ENCODE measurements around the gene CEP120. TPM values are rescaled to one million over a fixed set of nuclear protein-coding genes. Genes with fewer than 3 reads are reported as not detected.

The CEP120 gene
- total RNA-seq, 2 donors from 2014 or later = 19.9 to 23.5 TPM

DNA sequence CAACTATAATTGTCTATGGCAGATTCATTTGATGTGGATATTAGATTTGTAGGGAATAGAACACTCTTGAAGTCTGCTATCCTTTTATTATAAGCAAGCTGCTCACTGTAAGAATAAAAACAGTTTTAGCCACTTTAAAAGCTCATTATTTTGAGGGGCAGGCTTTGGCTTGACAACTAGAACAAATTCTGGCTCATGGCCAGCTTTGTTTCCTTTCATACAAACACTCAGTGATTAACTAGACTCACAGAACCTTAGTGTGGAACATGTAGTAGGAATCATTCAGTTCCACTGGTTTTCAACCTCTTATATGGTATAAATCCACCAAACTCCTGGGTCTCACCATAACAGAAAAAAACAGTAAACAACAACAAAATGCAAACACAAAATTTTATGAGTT, 27.4 kb upstream of the CEP120 start:
- peak overlapping the region; percentile 82 for H3K27ac ChIP-seq (ENCODE audit: low read depth, low read length)

GRCh38 chr5:123450114-123450513, 26.9 kb upstream of the CEP120 start:
- Histone ChIP-seq H3K27ac (ENCODE audit: low read depth, low read length) (no peak overlapping the region), H3K36me3 (ENCODE audit: control insufficient read depth, insufficient read depth, low read length) (no peaks in the 10 kb centered on the region), H3K4me3 (ENCODE audit: low read length) (no peak overlapping the region), H3K27me3 (ENCODE audit: control insufficient read depth, insufficient read depth, low read length, poor library complexity, severe bottlenecking) (no peaks in the 10 kb centered on the region), H3K9me3 (ENCODE audit: control insufficient read depth, low read length) (no peaks in the 10 kb centered on the region), H3K4me1 (ENCODE audit: control insufficient read depth, insufficient read depth, low read length) (no peaks in the 10 kb centered on the region), H3K9ac (ENCODE audit: extremely low read depth, low read length, poor library complexity, severe bottlenecking) (no peak overlapping the region)
- no peak for TF ChIP-seq CTCF (conservative IDR thresholded peaks at IDR 0.05)
- Mint-ChIP-seq H3K27me3 (ENCODE audit: insufficient read depth) (no peaks in the 10 kb centered on the region), H3K4me3 (no peak overlapping the region), H3K9me3 (no peaks in the 10 kb centered on the region), H3K4me1 (peaks cover 5% of the 10 kb centered on the region), H3K27ac (no peak overlapping the region), H3K36me3 (ENCODE audit: low read depth) (no peaks in the 10 kb centered on the region)
- WGBS, 2 experiments (ENCODE audit: insufficient coverage in 1 of 2, insufficient read length in 1 of 2) = 100% methylated on average over 1 of the region's 1 CpG; no CpG with 5 or more reads in 1 of the 2 experiments
- no peak for DNase-seq

More for the DNA sequence above, 27.4 kb upstream of the CEP120 start:
- Histone ChIP-seq H3K9me3 (ENCODE audit: control insufficient read depth, low read length) (no peaks in the 10 kb centered on the region), H3K4me1 (ENCODE audit: control insufficient read depth, insufficient read depth, low read length) (no peaks in the 10 kb centered on the region), H3K4me3 (ENCODE audit: low read length) (no peak overlapping the region), H3K27me3 (ENCODE audit: control insufficient read depth, insufficient read depth, low read length, poor library complexity, severe bottlenecking) (no peaks in the 10 kb centered on the region), H3K36me3 (ENCODE audit: control insufficient read depth, insufficient read depth, low read length) (no peaks in the 10 kb centered on the region), H3K9ac (ENCODE audit: extremely low read depth, low read length, poor library complexity, severe bottlenecking) (no peak overlapping the region)
- no peak for DNase-seq
- Mint-ChIP-seq H3K27ac (no peak overlapping the region), H3K27me3 (ENCODE audit: insufficient read depth) (no peaks in the 10 kb centered on the region), H3K9me3 (no peaks in the 10 kb centered on the region), H3K4me1 (peaks cover 5% of the 10 kb centered on the region), H3K4me3 (no peak overlapping the region), H3K36me3 (ENCODE audit: low read depth) (no peaks in the 10 kb centered on the region)
- TF ChIP-seq CTCF (conservative IDR thresholded peaks at IDR 0.05) = no peak

DNA sequence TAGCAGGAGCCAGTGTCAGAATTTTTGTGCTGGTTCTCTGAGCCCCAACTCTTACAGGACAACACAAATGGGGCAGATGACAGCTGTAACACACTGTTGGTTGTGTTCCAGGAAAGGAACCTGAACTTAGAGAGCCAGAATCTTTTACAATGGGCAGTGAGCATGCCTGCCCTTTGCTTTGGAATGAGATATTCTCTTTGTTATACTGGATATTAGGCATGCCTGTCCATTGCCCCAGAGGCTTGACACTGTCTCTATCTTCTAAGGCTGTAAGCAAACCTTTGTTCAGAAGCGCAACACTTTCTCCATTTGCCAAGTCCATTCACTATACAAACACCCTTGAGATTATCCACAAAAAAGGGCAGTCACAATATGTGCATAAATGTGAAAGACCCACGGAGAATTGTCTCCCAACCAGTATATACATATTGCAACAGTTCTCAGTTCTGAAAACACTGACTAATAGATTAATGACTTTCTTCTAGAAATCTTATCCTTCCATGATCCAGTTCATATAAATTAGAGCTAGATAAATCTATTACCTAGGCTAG, 26.3 kb upstream of the CEP120 start:
- TF ChIP-seq CTCF (conservative IDR thresholded peaks at IDR 0.05) = no peak
- WGBS, 2 experiments (ENCODE audit: insufficient coverage in 1 of 2, insufficient read length in 1 of 2) = 90 to 100% methylated on average over 2 of the region's 2 CpGs
- peak overlapping the region; percentile 13 for H3K27ac ChIP-seq (ENCODE audit: low read depth, low read length)
- Mint-ChIP-seq H3K36me3 (ENCODE audit: low read depth) (no peaks in the 10 kb centered on the region), H3K27ac (no peak overlapping the region), H3K9me3 (no peaks in the 10 kb centered on the region), H3K4me3 (no peak overlapping the region), H3K27me3 (ENCODE audit: insufficient read depth) (no peaks in the 10 kb centered on the region), H3K4me1 (peaks cover 5% of the 10 kb centered on the region)
- H3K27me3 ChIP-seq (ENCODE audit: control insufficient read depth, insufficient read depth, low read length, poor library complexity, severe bottlenecking) = no peaks in the 10 kb centered on the region
- H3K36me3 ChIP-seq (ENCODE audit: control insufficient read depth, insufficient read depth, low read length) = no peaks in the 10 kb centered on the region
- H3K4me1 ChIP-seq (ENCODE audit: control insufficient read depth, insufficient read depth, low read length) = no peaks in the 10 kb centered on the region
- no peak for DNase-seq
- no peaks in the 10 kb centered on the region for H3K9me3 ChIP-seq (ENCODE audit: control insufficient read depth, low read length)
- no peak overlapping the region for H3K4me3 ChIP-seq (ENCODE audit: low read length)
- H3K9ac ChIP-seq (ENCODE audit: extremely low read depth, low read length, poor library complexity, severe bottlenecking) = no peak overlapping the region

Data from endodermal cell (in vitro differentiated cells).